Activated naive CD8-positive, alpha-beta T cell treated with anti-CD3 and anti-CD28 coated beads, Interleukin-2, amount 50 U/mL, for 16 hours (primary cell): ENCODE results near the gene TMEM86B.

Source experiments
- DNase-seq: peaks from one replicate; pipeline ENCODE4 v3.0.0-alpha.2; 2020; ENCODE audit warnings: low read depth, low spot score

Gene TMEM86B, protein sequence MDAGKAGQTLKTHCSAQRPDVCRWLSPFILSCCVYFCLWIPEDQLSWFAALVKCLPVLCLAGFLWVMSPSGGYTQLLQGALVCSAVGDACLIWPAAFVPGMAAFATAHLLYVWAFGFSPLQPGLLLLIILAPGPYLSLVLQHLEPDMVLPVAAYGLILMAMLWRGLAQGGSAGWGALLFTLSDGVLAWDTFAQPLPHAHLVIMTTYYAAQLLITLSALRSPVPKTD

GRCh38 chr19:55228403-55229031 is at the start of gene TMEM86B:
TSS of gene TMEM86B (minus strand) at chr19:55228763. CDS start at chr19:55228741, 22 bp downstream.
- DNase-seq = no peak

- no peak for DNase-seq
Observed at GRCh38 chr19:55277494-55277893, 48.9 kb upstream of the TMEM86B start.

- DNase-seq = no peak
Observed at GRCh38 chr19:55276720-55277430, 48.3 kb upstream of the TMEM86B start.

- DNase-seq = no peak
Observed at GRCh38 chr19:55275851-55276719, 47.5 kb upstream of the TMEM86B start.

DNA sequence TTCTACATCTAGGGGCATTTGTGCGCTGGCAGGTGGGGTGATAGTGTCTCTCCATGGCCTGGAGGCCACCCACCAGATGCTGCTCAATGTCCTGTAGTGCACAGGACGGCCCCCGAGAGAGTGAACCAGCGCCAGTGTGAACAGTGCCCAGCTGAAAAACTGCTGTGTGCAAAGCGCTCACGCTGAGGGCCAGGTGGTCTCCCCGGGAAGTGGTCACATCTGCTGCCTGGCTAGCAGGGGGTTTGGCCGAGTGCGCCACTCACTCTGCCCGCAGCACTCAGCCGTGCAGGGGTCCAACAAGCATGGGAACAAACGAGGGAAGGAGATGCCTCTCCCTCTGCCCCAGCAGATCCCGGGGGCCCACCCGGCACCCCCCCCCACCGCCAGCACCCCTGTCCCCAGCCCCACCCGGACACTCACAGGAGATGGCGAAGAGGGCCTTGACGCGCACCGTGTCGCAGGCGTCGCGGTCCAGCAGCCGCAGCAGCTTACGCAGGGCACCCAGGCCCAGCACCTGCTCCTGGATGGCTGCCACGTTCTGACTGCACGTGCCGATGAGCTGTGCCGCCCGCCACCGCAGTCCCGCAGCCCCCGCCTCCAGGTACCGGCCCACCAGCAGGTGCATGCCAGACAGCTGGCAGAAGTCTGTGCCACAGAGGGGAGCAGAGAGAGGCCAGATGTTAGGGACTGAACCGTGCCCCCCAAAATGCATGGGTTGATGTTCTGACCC is 45.6 kb upstream of the TMEM86B start:
- DNase-seq = no peak

DNA sequence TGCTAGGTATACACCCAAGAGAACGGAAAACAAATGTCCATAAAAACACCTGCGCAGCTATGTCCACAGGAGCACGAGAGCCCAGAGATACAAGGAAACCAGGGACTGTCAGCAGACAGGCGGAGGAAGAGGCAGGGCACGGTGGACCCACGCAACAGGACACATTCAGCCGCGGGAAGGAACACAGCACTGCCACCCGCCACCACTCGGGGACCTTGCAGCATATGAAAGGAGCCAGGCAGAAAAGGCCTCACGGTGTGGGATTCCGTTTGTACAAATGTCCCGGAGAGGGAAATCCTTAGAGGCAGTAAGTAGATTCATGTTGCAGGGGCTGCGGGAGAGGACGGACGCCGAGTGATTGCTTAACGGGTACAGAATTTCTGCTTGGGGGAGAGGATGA is 43.6 kb upstream of the TMEM86B start:
- no peak for DNase-seq

- no peak for DNase-seq
Observed at GRCh38 chr19:55270172-55270942, 41.8 kb upstream of the TMEM86B start.

DNA sequence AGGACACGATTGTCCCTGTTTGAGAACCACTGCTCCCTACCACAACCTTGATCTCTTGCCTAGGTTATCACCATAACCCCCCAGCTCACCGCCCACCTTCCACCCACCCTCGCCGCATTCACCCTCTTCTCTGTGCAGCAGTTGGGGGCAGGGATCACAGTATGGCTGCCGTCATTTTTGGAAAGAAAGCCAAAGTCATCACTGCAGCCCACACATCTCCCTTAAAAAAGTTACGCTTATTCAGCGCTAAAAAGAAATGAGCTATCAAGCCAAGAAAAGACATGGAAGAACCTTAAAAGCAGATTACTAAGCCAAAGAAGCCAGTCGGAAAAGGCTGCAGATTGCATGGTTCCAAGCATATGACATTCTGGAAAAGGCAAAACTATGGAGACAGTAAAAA is 40.7 kb upstream of the TMEM86B start:
- no peak for DNase-seq

DNA sequence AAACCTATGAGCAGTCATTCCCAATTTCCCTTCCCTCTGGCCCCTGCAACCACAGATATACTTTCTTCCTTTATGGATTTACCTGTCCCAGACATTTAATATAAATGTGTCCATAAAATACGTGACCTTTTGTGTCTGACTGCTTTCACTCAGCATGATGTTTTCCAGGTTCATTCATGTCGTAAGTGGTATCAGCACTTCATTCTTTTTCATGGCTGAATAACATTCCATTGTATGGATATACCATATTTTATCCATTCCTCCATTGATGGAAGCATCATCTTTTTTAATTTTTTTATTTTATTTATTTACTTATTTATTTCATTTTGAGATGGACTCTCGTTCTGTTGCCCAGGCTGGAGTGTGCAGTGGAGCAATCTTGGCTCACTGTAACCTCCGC is 38.3 kb upstream of the TMEM86B start:
- no peak for DNase-seq

DNA sequence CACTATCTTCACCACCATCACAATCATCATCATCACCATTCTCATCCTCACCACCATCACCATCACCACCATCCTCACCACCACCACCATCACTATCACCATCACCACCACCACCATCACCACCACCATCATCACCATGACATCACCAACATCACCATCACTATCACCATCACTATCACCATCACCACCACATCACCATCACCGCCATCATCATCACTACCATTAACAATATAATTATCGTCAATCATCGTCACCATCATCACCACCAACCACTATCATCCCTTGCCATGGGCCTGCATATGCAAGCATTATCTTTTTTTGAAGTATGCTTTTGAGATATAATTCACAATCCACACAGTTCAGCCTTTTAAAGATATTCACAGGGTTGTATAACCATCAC is 37.8 kb upstream of the TMEM86B start:
- DNase-seq = no peak

- DNase-seq = no peak
Observed at GRCh38 chr19:55265723-55266386, 37.3 kb upstream of the TMEM86B start.

GRCh38 chr19:55265173-55265572 is 36.6 kb upstream of the TMEM86B start:
- no peak for DNase-seq

GRCh38 chr19:55264531-55264930 is 36.0 kb upstream of the TMEM86B start:
- DNase-seq = no peak

DNA sequence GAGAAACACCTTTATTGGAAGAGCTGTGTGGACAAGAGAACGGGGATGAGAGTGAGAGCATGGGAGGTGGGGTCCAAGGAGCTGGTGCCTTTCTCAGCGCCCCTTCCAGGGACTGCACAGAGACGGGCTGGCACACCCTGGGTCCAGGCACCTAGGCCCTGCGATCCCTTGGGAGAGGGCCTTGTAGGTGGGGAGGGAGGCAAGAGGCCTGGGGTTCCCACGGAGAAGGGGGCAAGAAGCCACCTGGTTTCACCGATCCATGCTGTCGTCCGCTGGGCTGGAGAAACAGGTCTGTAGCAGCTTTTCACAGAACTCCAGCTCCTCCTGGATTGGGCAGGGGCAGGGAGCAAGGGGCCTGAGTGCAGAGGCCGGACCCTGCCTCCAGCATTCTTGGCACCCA is 33.8 kb upstream of the TMEM86B start:
- DNase-seq = no peak

DNA sequence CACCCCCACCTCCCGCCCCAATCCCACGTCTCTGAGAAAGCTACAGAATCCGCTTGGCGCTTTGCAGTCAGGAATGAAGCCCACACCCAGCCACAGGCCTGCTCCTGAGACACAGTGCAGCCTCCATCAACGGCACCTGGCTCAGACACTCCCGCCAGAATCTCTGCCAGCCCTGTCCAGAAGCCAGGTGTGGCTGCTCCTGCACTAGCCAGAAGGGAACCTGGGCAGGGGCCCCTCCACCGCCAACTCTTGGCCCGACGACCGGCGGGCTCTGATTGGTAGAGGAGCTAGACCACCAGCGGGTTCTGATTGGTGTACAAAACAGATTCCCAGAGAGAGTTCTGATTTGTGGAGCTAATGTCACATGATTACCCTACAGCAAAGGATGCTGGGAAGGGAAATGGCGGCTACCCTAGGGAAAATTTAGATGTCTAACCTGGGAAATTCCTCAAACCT is 33.1 kb upstream of the TMEM86B start:
- no peak for DNase-seq

GRCh38 chr19:55259540-55260210 is 31.1 kb upstream of the TMEM86B start:
- DNase-seq = no peak

- DNase-seq = peak; percentile 81
Observed at GRCh38 chr19:55258828-55259539, 30.4 kb upstream of the TMEM86B start, which contains the start of gene PPP6R1. TSS of gene PPP6R1 (minus strand) at chr19:55259017. CDS start at chr19:55247103, 11,914 bp downstream.

DNA sequence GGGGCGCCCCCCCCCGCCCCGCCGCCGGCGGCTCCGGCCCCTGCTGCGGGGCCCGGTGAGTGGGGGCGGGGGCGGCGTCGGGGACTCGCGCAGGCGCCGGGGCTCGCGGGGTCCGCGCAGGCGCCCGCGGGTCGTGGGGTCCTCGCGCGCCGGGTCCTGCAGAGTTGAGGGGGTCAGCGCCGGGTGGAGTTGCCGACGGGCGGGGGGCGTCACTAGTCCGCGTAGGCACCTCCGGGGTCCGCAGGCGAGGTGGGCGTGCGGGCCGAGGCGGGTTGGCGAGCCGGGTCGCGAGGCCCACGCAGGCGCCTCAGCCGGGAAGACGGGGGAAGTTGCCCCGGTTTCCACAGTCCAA is 29.9 kb upstream of the TMEM86B start:
- DNase-seq = no peak
